PC-9 (cell line): ENCODE measurements around the gene PAN3.

Source experiments
- EZH2 ChIP-seq: fragments of 200-600 bp; sonication (generic); IDR thresholded peaks from 2 replicates; pipeline ENCODE4 v1.8.0; 2017; ENCODE audit warnings: antibody characterized with exemption, low read depth
- TF ChIP-seq, protein P1 (sequence below): fragments of 200-600 bp; sonication (generic); conservative IDR thresholded peaks from 2 replicates; pipeline ENCODE4 v1.6.1; 2017; ENCODE audit warnings: mixed run types, antibody characterized with exemption, mild to moderate bottlenecking, moderate library complexity

DNA sequence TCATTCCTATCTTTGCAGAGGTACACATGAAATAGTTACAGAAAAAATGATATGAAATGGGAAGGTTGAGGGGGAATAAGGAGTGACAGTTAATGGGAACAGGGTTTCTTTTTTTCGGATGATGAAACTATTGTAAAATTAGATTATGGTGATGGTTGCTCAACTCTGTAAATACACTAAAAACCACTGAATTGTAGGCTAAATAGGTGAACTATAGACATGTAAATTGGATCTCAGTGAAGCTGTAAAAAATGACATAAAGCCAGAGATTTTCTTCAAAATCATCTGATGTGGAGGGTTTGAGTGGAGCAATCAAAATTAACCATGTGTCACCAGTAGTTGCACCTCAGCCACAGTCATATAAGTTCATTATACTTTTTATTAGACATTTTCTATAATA is 31.4 kb upstream of the PAN3 start:
- TF ChIP-seq, protein P1, sequence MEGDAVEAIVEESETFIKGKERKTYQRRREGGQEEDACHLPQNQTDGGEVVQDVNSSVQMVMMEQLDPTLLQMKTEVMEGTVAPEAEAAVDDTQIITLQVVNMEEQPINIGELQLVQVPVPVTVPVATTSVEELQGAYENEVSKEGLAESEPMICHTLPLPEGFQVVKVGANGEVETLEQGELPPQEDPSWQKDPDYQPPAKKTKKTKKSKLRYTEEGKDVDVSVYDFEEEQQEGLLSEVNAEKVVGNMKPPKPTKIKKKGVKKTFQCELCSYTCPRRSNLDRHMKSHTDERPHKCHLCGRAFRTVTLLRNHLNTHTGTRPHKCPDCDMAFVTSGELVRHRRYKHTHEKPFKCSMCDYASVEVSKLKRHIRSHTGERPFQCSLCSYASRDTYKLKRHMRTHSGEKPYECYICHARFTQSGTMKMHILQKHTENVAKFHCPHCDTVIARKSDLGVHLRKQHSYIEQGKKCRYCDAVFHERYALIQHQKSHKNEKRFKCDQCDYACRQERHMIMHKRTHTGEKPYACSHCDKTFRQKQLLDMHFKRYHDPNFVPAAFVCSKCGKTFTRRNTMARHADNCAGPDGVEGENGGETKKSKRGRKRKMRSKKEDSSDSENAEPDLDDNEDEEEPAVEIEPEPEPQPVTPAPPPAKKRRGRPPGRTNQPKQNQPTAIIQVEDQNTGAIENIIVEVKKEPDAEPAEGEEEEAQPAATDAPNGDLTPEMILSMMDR = no peak
- no peak for TF ChIP-seq EZH2
